Keratinocyte (primary cell): ENCODE measurements around the gene PPME1. TPM values are rescaled to one million over a fixed set of nuclear protein-coding genes. Genes with fewer than 3 reads are reported as not detected.

ENCODE experiments used
- DNase-seq: peaks from one replicate; pipeline ENCODE4 v3.0.0-alpha.2; 2011; ENCODE audit warnings: low read depth, missing footprints, low spot score
- FAIRE-seq: peaks from 2 replicates; lab custom pipeline; 2011; peaks lifted over from hg19 to GRCh38; lab: Jason Lieb, UNC
- H2AFZ ChIP-seq: 2 replicates; pipeline ENCODE4 v1.6.0; 2012; ENCODE audit warnings: low read length, control low read depth, inconsistent platforms; ENCODE audit not compliant: control insufficient read depth
- H3K27ac ChIP-seq: 2 replicates; pipeline ENCODE4 v1.5.1; 2011; ENCODE audit warnings: low read length; ENCODE audit not compliant: control insufficient read depth, insufficient read depth
- H3K27me3 ChIP-seq: 3 replicates; pipeline ENCODE4 v1.6.0; 2011; ENCODE audit warnings: low read length; ENCODE audit not compliant: control insufficient read depth, insufficient read depth; ENCODE audit errors: extremely low read depth
- H3K36me3 ChIP-seq, 2 experiments: 2 replicates in 1 of 2; 3 replicates in 1 of 2; pipeline ENCODE4 v1.5.1; 2011; ENCODE audit warnings: low read length in 2 of 2, mild to moderate bottlenecking in 1 of 2; ENCODE audit not compliant: control insufficient read depth in 2 of 2, insufficient read depth in 2 of 2; ENCODE audit errors: extremely low read depth in 1 of 2
- H3K4me1 ChIP-seq: 3 replicates; pipeline ENCODE4 v1.5.1; 2011; ENCODE audit warnings: low read length; ENCODE audit not compliant: control insufficient read depth, insufficient read depth; ENCODE audit errors: extremely low read depth
- H3K4me2 ChIP-seq: 3 replicates; pipeline ENCODE4 v1.6.0; 2011; ENCODE audit warnings: low read depth, low read length; ENCODE audit not compliant: control insufficient read depth, insufficient read depth; ENCODE audit errors: extremely low read depth
- H3K4me3 ChIP-seq, 3 experiments: fragments of 200-600 bp in 1 of 3; sonication (generic) in 1 of 3; 2 replicates in 2 of 3; 3 replicates in 1 of 3; pipeline ENCODE4 v1.5.1; 2011 to 2016; ENCODE audit warnings: low read length in 3 of 3, mild to moderate bottlenecking in 3 of 3, control low read depth in 2 of 3, inconsistent platforms in 1 of 3, low read depth in 1 of 3, mixed read lengths in 1 of 3, mixed run types in 1 of 3, moderate library complexity in 1 of 3; ENCODE audit not compliant: control insufficient read depth in 2 of 3, insufficient read depth in 2 of 3; ENCODE audit errors: extremely low read depth in 1 of 3
- H3K79me2 ChIP-seq: 2 replicates; pipeline ENCODE4 v1.6.0; 2012; ENCODE audit warnings: low read length; ENCODE audit not compliant: control insufficient read depth, insufficient read depth
- H3K9ac ChIP-seq: 3 replicates; pipeline ENCODE4 v1.6.0; 2011; ENCODE audit warnings: low read length; ENCODE audit not compliant: control insufficient read depth, insufficient read depth; ENCODE audit errors: extremely low read depth
- H3K9me1 ChIP-seq: 3 replicates; pipeline ENCODE4 v1.6.0; 2011; ENCODE audit warnings: low read length; ENCODE audit not compliant: control insufficient read depth, insufficient read depth; ENCODE audit errors: extremely low read depth
- H3K9me3 ChIP-seq: 2 replicates; pipeline ENCODE4 v1.5.1; 2012; ENCODE audit warnings: low read depth, low read length; ENCODE audit not compliant: control insufficient read depth
- H4K20me1 ChIP-seq: 3 replicates; pipeline ENCODE4 v1.6.0; 2011; ENCODE audit warnings: low read length; ENCODE audit not compliant: control insufficient read depth, insufficient read depth; ENCODE audit errors: extremely low read depth
- CTCF ChIP-seq, 3 experiments: IDR thresholded peaks in 1 of 3; conservative IDR thresholded peaks in 1 of 3; optimal IDR thresholded peaks in 1 of 3; 2 replicates in 2 of 3; 3 replicates in 1 of 3; pipeline versions ENCODE3 to v1.5.1; 2011; ENCODE audit warnings: low read length in 3 of 3, mild to moderate bottlenecking in 3 of 3, moderate library complexity in 2 of 3, control low read depth in 1 of 3, inconsistent platforms in 1 of 3; ENCODE audit not compliant: insufficient read depth in 2 of 3; ENCODE audit errors: extremely low read depth in 1 of 3
- EZH2 ChIP-seq: IDR thresholded peaks from one replicate; pipeline ENCODE4 v1.6.1; 2012; ENCODE audit warnings: inconsistent platforms, mild to moderate bottlenecking, low read length, moderate library complexity
- dilution Hi-C: fragments of 300-500 bp; cut with MboI; formaldehyde crosslinking; loops from one replicate; pipeline ENCODE4 v1.7.0; 2020; ENCODE audit warnings: low sequenced_read_pairs; ENCODE audit not compliant: extremely low pct_ligation_motif_present
- polyA plus RNA-seq, 5 experiments: library from polyadenylated mRNA; depleted of rRNA in 3 of 5; stranded (reverse) in 3 of 5; stranded (forward) in 1 of 5; unstranded in 1 of 5; fragments of >200 nt; gene quantifications; 1 replicate in 1 of 5; 2 replicates in 3 of 5; 3 replicates in 1 of 5; pipeline versions ENCODE4 v1.2.1 to v1.2.3, GENCODE V29; 2011 to 2012; ENCODE audit warnings: missing spikeins in 2 of 5, low read depth in 1 of 5, low replicate concordance in 1 of 5

Gene PPME1
- polyA plus RNA-seq, 1 donor (not counting 4 experiments of a cell fraction or from before 2014, with no cell fraction given): 34.0 TPM

GRCh38 chr11:74278103-74278502 lies 107.0 kb downstream of the PPME1 start:
- Histone ChIP-seq H3K4me2 (no peak overlapping the region), H3K9me1 (no peaks in the 10 kb centered on the region), H3K4me3 (no peak overlapping the region), H3K9ac (no peak overlapping the region), H4K20me1 (no peaks in the 10 kb centered on the region), H3K9me3 (no peaks in the 10 kb centered on the region), H3K4me1 (peaks cover 9% of the 10 kb centered on the region), H3K36me3 (no peaks in the 10 kb centered on the region), H3K27ac (no peak overlapping the region), H3K79me2 (no peaks in the 10 kb centered on the region), H2AFZ (no peak overlapping the region), H3K27me3 (no peaks in the 10 kb centered on the region)
- no peak for FAIRE-seq
- TF ChIP-seq EZH2 (no peak), CTCF (optimal IDR thresholded peaks at IDR 0.05 in 1 of 3, IDR thresholded peaks at IDR 0.05 in 1 of 3, conservative IDR thresholded peaks at IDR 0.05 in 1 of 3; ENCODE audit: extremely low read depth in 1 of 3, insufficient read depth in 2 of 3, low read length in 3 of 3) (no peak)
- dilution Hi-C loops: no loop called here
- no peak for DNase-seq

GRCh38 chr11:74278721-74279161 lies 107.7 kb downstream of the PPME1 start:
- Histone ChIP-seq H3K9me1 (no peaks in the 10 kb centered on the region), H3K36me3 (no peaks in the 10 kb centered on the region), H3K27me3 (no peaks in the 10 kb centered on the region), H3K4me1 (peaks cover 9% of the 10 kb centered on the region), H2AFZ (no peak overlapping the region), H3K4me3 (no peak overlapping the region), H4K20me1 (no peaks in the 10 kb centered on the region), H3K79me2 (no peaks in the 10 kb centered on the region), H3K27ac (no peak overlapping the region), H3K9ac (no peak overlapping the region), H3K4me2 (no peak overlapping the region), H3K9me3 (no peaks in the 10 kb centered on the region)
- DNase-seq (no peak), FAIRE-seq (no peak)
- TF ChIP-seq CTCF (optimal IDR thresholded peaks at IDR 0.05 in 1 of 3, IDR thresholded peaks at IDR 0.05 in 1 of 3, conservative IDR thresholded peaks at IDR 0.05 in 1 of 3; ENCODE audit: extremely low read depth in 1 of 3, insufficient read depth in 2 of 3, low read length in 3 of 3) (no peak), EZH2 (no peak)
- dilution Hi-C loops: no loop called here
